Kidney capillary endothelial cell (primary cell): Measurements from ENCODE around the gene CD38.
"Not testable (repeated sequence)": the region's sequence is repeated elsewhere in the genome, so short reads cannot be mapped to it uniquely, and the experiment has no call there.

ENCODE experiments used
- DNase-seq: peaks from one replicate; pipeline ENCODE4 v3.0.0-alpha.2; 2018; ENCODE audit warnings: low spot score

CD38 gene

GRCh38 chr4:15799141-15799540, 21.0 kb downstream of the CD38 start:
- no peak for DNase-seq

GRCh38 chr4:15799701-15800100, 21.6 kb downstream of the CD38 start:
- no peak for DNase-seq

- DNase-seq = not testable (repeated sequence)
Measured at GRCh38 chr4:15802497-15802896, 24.4 kb downstream of the CD38 start.

- peak; percentile 56 for DNase-seq
Measured at GRCh38 chr4:15805583-15806517, 27.7 kb downstream of the CD38 start.

- no peak for DNase-seq
Measured at GRCh38 chr4:15809058-15809457, 30.9 kb downstream of the CD38 start.

- DNase-seq = no peak
Measured at GRCh38 chr4:15809466-15809865, 31.3 kb downstream of the CD38 start.

- no peak for DNase-seq
Measured at GRCh38 chr4:15811703-15812337, 33.7 kb downstream of the CD38 start.

- DNase-seq = no peak
Measured at GRCh38 chr4:15832523-15833451, 54.7 kb downstream of the CD38 start.

- DNase-seq = no peak
Measured at GRCh38 chr4:15833801-15834200, 55.7 kb downstream of the CD38 start.

GRCh38 chr4:15836362-15836761, 58.2 kb downstream of the CD38 start:
- no peak for DNase-seq

GRCh38 chr4:15837591-15837990, 59.5 kb downstream of the CD38 start:
- DNase-seq = no peak

GRCh38 chr4:15841194-15841730, 63.1 kb downstream of the CD38 start:
- not testable (repeated sequence) for DNase-seq

- DNase-seq = no peak
Measured at GRCh38 chr4:15847746-15848145, 69.6 kb downstream of the CD38 start.

- no peak for DNase-seq
Measured at GRCh38 chr4:15848191-15848842, 70.2 kb downstream of the CD38 start.

GRCh38 chr4:15851969-15852368, 73.8 kb downstream of the CD38 start:
- no peak for DNase-seq

- DNase-seq = no peak
Measured at GRCh38 chr4:15852524-15852923, 74.4 kb downstream of the CD38 start.

- no peak for DNase-seq
Measured at GRCh38 chr4:15853345-15853744, 75.2 kb downstream of the CD38 start.

GRCh38 chr4:15855804-15856475, 77.8 kb downstream of the CD38 start:
- no peak for DNase-seq

GRCh38 chr4:15861198-15861597, 83.1 kb downstream of the CD38 start:
- DNase-seq = not testable (repeated sequence)

GRCh38 chr4:15864651-15865566, 86.8 kb downstream of the CD38 start:
- DNase-seq = no peak
